ENCODE measurements around the gene YTHDC2. TPM values are rescaled to one million over a fixed set of nuclear protein-coding genes. Genes with fewer than 3 reads are reported as not detected.

YTHDC2 gene
- total RNA-seq, 2 experiments from 2014 or later: 33.9 to 41.7 TPM

DNA sequence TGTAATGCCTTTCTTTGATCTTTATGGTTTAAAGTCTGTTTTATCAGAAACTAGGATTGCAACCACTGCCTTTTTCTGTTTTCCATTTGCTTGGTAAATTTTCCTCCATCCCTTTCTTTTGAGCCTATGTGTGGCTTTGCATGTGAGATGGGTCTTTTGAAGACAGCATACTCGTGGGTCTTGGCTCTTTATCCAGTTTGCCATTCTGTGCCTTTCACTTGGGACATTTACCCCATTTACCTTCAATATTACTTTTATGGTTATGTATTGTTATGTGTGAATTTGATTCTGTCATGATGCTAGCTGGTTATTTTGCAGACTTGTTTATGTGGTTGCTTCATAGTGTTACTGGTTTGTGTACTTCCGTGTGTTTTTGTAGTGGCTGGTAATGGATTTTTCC, 59.2 kb downstream of the YTHDC2 start:
- Histone ChIP-seq H3K4me3 (ENCODE audit: low read length) (no peak overlapping the region), H3K36me3 (ENCODE audit: insufficient read depth, low read length) (peaks cover 45% of the 10 kb centered on the region), H3K27ac (ENCODE audit: low read depth in 1 of 2, low read length in 2 of 2) (no peak overlapping the region), H3K27me3 (ENCODE audit: control insufficient read depth in 1 of 2, insufficient read depth in 2 of 2, low read length in 2 of 2) (no peaks in the 10 kb centered on the region), H3K4me1 (ENCODE audit: insufficient read depth, low read length) (peaks cover 4% of the 10 kb centered on the region), H3K9me3 (ENCODE audit: control insufficient read depth in 1 of 2, insufficient read depth in 1 of 2, low read length in 2 of 2) (no peaks in the 10 kb centered on the region)
- TF ChIP-seq, protein P1, sequence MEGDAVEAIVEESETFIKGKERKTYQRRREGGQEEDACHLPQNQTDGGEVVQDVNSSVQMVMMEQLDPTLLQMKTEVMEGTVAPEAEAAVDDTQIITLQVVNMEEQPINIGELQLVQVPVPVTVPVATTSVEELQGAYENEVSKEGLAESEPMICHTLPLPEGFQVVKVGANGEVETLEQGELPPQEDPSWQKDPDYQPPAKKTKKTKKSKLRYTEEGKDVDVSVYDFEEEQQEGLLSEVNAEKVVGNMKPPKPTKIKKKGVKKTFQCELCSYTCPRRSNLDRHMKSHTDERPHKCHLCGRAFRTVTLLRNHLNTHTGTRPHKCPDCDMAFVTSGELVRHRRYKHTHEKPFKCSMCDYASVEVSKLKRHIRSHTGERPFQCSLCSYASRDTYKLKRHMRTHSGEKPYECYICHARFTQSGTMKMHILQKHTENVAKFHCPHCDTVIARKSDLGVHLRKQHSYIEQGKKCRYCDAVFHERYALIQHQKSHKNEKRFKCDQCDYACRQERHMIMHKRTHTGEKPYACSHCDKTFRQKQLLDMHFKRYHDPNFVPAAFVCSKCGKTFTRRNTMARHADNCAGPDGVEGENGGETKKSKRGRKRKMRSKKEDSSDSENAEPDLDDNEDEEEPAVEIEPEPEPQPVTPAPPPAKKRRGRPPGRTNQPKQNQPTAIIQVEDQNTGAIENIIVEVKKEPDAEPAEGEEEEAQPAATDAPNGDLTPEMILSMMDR (IDR thresholded peaks at IDR 0.05): no peak
- Mint-ChIP-seq H3K4me1 (ENCODE audit: low read depth) (peaks cover 31% of the 10 kb centered on the region), H3K27ac (no peak overlapping the region), H3K9me3 (no peaks in the 10 kb centered on the region), H3K36me3 (ENCODE audit: low read depth) (peaks cover 76% of the 10 kb centered on the region), H3K4me3 (no peak overlapping the region), H3K27me3 (no peaks in the 10 kb centered on the region)
- intact Hi-C loops (cut with DNase I, micrococcal nuclease): no loop called here
- ChIA-PET CTCF (interaction anchor here (1.4 kb wide), 1 partner anchor 10 kb away, joined by 3 read pairs; no protein-coding TSS in a partner anchor), POLR2A (interaction anchor here (0.6 kb wide), 1 partner anchor 32 kb away, joined by 3 read pairs; no protein-coding TSS in a partner anchor)
- DNase-seq (no peak), ATAC-seq (ENCODE audit: poor library complexity) (no peak)

DNA sequence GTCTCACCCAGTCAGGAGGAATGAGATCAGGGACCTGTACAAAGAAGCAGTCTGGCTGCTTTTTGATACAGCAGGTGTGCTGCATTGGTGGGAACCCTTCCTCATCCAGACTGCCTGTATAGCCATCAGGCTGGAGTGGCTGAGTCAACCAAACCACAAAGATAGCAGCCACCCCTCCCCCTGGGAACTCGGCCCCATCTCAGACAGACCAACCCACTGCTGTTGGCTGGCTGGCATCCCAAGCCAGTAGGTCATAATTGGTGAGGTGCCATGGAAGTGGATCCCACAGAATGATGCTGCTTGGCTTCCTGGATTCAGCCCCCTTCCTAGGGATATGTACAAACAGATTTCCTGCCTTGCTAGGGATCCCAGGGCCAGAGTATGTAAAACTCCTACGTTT, 60.9 kb downstream of the YTHDC2 start:
- ChIA-PET POLR2A (no interaction called here), CTCF (interaction anchor here (1.4 kb wide), 1 partner anchor 11 kb away, joined by 3 read pairs; no protein-coding TSS in a partner anchor)
- H3K27me3 ChIP-seq (ENCODE audit: control insufficient read depth in 1 of 2, insufficient read depth in 2 of 2, low read length in 2 of 2): no peaks in the 10 kb centered on the region
- Mint-ChIP-seq H3K27me3 (no peaks in the 10 kb centered on the region), H3K27ac (no peak overlapping the region), H3K4me1 (ENCODE audit: low read depth) (peaks cover 29% of the 10 kb centered on the region), H3K4me3 (no peak overlapping the region), H3K36me3 (ENCODE audit: low read depth) (peaks cover 67% of the 10 kb centered on the region), H3K9me3 (no peaks in the 10 kb centered on the region)
- TF ChIP-seq, protein P1 (IDR thresholded peaks at IDR 0.05): no peak
- H3K27ac ChIP-seq (ENCODE audit: low read depth in 1 of 2, low read length in 2 of 2): no peak overlapping the region
- H3K4me1 ChIP-seq (ENCODE audit: insufficient read depth, low read length): peaks cover 4% of the 10 kb centered on the region
- DNase-seq: no peak
- no peak for ATAC-seq (ENCODE audit: poor library complexity)
- no peaks in the 10 kb centered on the region for H3K9me3 ChIP-seq (ENCODE audit: control insufficient read depth in 1 of 2, insufficient read depth in 1 of 2, low read length in 2 of 2)
- intact Hi-C loops (cut with DNase I, micrococcal nuclease): no loop called here
- no peak overlapping the region for H3K4me3 ChIP-seq (ENCODE audit: low read length)
- peaks cover 36% of the 10 kb centered on the region for H3K36me3 ChIP-seq (ENCODE audit: insufficient read depth, low read length)

DNA sequence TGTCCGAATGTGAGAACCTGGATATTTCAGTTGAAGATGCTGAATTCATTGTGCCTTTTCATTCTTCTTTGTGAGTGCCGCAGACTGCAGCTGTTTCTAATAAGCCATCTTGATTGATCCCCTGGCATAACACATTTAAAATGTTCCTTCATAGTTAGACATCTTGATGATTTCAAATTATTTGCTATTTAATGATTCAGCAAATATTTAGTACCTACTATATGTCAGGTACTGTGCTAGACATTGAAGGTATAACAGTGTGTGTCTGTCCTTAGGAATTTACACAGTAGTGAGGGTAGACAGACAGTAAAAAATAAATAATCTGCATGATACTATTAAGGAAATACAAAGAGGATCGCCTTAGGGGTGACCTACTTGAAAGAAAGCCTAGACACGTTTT, 61.6 kb downstream of the YTHDC2 start:
- no peaks in the 10 kb centered on the region for H3K27me3 Mint-ChIP-seq
- DNase-seq (no peak), ATAC-seq (ENCODE audit: poor library complexity) (no peak)
- H3K4me3 Mint-ChIP-seq: no peak overlapping the region
- no peaks in the 10 kb centered on the region for H3K9me3 ChIP-seq (ENCODE audit: control insufficient read depth in 1 of 2, insufficient read depth in 1 of 2, low read length in 2 of 2)
- no peaks in the 10 kb centered on the region for H3K27me3 ChIP-seq (ENCODE audit: control insufficient read depth in 1 of 2, insufficient read depth in 2 of 2, low read length in 2 of 2)
- POLR2A ChIA-PET: no interaction called here
- no peak overlapping the region for H3K4me3 ChIP-seq (ENCODE audit: low read length)
- peaks cover 4% of the 10 kb centered on the region for H3K4me1 ChIP-seq (ENCODE audit: insufficient read depth, low read length)
- TF ChIP-seq, protein P1 (IDR thresholded peaks at IDR 0.05): no peak
- H3K4me1 Mint-ChIP-seq (ENCODE audit: low read depth): peaks cover 26% of the 10 kb centered on the region
- H3K9me3 Mint-ChIP-seq: no peaks in the 10 kb centered on the region
- CTCF ChIA-PET: no interaction called here
- peaks cover 68% of the 10 kb centered on the region for H3K36me3 Mint-ChIP-seq (ENCODE audit: low read depth)
- H3K27ac Mint-ChIP-seq: no peak overlapping the region
- H3K36me3 ChIP-seq (ENCODE audit: insufficient read depth, low read length): peaks cover 40% of the 10 kb centered on the region
- intact Hi-C loops (cut with DNase I, micrococcal nuclease): no loop called here
- H3K27ac ChIP-seq (ENCODE audit: low read depth in 1 of 2, low read length in 2 of 2): no peak overlapping the region

All from CD4-positive, alpha-beta T cell (primary cell).